ENCODE results near the gene ZBTB39. TPM values are rescaled to one million over a fixed set of nuclear protein-coding genes. Genes with fewer than 3 reads are reported as not detected.

ZBTB39 gene
- total and polyA plus RNA-seq, 10 donors: 1.7 to 15.7 (median 10.8) TPM

DNA sequence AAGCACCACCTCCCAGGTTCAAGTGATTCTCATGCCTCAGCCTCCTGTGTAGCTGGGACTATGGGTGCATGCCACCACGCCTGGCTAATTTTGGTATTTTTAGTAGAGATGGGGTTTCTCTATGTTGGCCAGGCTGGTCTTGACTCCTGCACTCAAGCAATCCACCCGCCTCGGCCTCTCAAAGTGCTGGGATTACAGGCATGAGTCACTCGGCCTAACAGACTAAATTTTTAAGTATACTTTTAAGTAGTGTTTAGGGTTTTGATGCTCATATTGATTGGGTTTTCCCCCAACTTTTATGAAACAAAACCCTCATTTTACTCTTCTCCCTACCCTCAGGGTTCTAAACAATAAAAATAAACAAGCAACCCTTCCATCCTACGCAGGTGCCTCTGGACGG, 38.1 kb upstream of the ZBTB39 start:
- intact Hi-C loops (cut with DNase I; ENCODE audit: low total_unique reads): no loop called here
- no peaks in the 10 kb centered on the region for H3K9me3 ChIP-seq
- no peak for DNase-seq
- H3K27ac ChIP-seq: no peak overlapping the region
- WGBS, 5 donors: 86 to 96% (median 88%) methylated on average over 6 of the region's 6 CpGs
- H3K27me3 ChIP-seq (replicated peaks in 1 of 7): no peaks in the 10 kb centered on the region
- TF ChIP-seq POLR2A (IDR thresholded peaks at IDR 0.05) (no peak), POLR2AphosphoS5 (IDR thresholded peaks at IDR 0.05) (no peak)
- TF ChIP-seq, protein P1, sequence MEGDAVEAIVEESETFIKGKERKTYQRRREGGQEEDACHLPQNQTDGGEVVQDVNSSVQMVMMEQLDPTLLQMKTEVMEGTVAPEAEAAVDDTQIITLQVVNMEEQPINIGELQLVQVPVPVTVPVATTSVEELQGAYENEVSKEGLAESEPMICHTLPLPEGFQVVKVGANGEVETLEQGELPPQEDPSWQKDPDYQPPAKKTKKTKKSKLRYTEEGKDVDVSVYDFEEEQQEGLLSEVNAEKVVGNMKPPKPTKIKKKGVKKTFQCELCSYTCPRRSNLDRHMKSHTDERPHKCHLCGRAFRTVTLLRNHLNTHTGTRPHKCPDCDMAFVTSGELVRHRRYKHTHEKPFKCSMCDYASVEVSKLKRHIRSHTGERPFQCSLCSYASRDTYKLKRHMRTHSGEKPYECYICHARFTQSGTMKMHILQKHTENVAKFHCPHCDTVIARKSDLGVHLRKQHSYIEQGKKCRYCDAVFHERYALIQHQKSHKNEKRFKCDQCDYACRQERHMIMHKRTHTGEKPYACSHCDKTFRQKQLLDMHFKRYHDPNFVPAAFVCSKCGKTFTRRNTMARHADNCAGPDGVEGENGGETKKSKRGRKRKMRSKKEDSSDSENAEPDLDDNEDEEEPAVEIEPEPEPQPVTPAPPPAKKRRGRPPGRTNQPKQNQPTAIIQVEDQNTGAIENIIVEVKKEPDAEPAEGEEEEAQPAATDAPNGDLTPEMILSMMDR (IDR thresholded peaks at IDR 0.05 in 8 of 11, conservative IDR thresholded peaks at IDR 0.05 in 3 of 11): no peak
- H3K36me3 ChIP-seq: no peaks in the 10 kb centered on the region
- peaks cover 0 to 42% (median 27%) of the 10 kb centered on the region in 6 donors for H3K4me1 ChIP-seq
- H3K4me3 ChIP-seq: no peak overlapping the region

- Histone ChIP-seq H3K36me3 (no peaks in the 10 kb centered on the region), H3K9me3 (no peaks in the 10 kb centered on the region), H3K4me3 (no peak overlapping the region), H3K4me1 (peaks cover 0 to 24% (median 16%) of the 10 kb centered on the region in 6 donors), H3K27me3 (replicated peaks in 1 of 7) (no peaks in the 10 kb centered on the region), H3K27ac (no peak overlapping the region)
- 81 to 100% (median 95%) methylated on average over 2 of the region's 2 CpGs for WGBS, 5 donors
- intact Hi-C loops (cut with DNase I; ENCODE audit: low total_unique reads): no loop called here
- DNase-seq: no peak
- TF ChIP-seq, protein P1 (IDR thresholded peaks at IDR 0.05 in 8 of 11, conservative IDR thresholded peaks at IDR 0.05 in 3 of 11): no peak
- no peak for TF ChIP-seq POLR2AphosphoS5 (IDR thresholded peaks at IDR 0.05)
- TF ChIP-seq POLR2A (IDR thresholded peaks at IDR 0.05): no peak
These were observed 36.3 kb upstream of the ZBTB39 start for GRCh38 chr12:57042695-57043094.

- DNase-seq: no peak
- Histone ChIP-seq H3K36me3 (no peaks in the 10 kb centered on the region), H3K4me3 (no peak overlapping the region), H3K9me3 (no peaks in the 10 kb centered on the region), H3K27me3 (replicated peaks in 1 of 7) (no peaks in the 10 kb centered on the region), H3K27ac (no peak overlapping the region), H3K4me1 (peaks cover 0 to 5% (median 0%) of the 10 kb centered on the region in 6 donors)
- intact Hi-C loops (cut with DNase I; ENCODE audit: low total_unique reads): no loop called here
- TF ChIP-seq POLR2AphosphoS5 (IDR thresholded peaks at IDR 0.05) (no peak), POLR2A (IDR thresholded peaks at IDR 0.05) (no peak)
- TF ChIP-seq, protein P1 (IDR thresholded peaks at IDR 0.05 in 8 of 11, conservative IDR thresholded peaks at IDR 0.05 in 3 of 11): no peak
- 34 to 60% (median 48%) methylated on average over 2 of the region's 2 CpGs for WGBS, 5 donors
These were observed 34.4 kb upstream of the ZBTB39 start for GRCh38 chr12:57040750-57041149.

DNA sequence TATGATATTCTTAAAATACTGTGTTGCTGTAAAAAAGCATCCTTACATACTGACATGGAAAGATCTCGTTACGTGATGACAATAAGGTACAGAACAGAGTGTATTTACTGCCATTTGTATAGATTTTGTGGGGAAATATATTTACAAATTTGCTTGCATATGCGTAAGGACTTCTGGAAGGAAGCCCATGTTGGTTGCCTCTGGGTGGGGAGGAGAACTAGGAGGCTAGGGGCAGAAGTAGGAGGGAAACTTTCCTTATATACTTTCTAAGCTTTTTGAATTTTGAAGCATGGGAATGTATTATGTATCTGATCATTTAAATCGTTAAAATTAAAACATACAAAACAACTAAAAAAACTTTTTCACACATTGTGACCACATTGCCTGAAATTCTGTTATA, 33.9 kb upstream of the ZBTB39 start:
- intact Hi-C loops (cut with DNase I; ENCODE audit: low total_unique reads): no loop called here
- H3K4me1 ChIP-seq: peaks cover 0 to 5% (median 0%) of the 10 kb centered on the region in 6 donors
- H3K27me3 ChIP-seq (replicated peaks in 1 of 7): no peaks in the 10 kb centered on the region
- H3K9me3 ChIP-seq: no peaks in the 10 kb centered on the region
- H3K27ac ChIP-seq: no peak overlapping the region
- WGBS, 5 donors: 91 to 96% (median 94%) methylated on average over 4 of the region's 4 CpGs
- DNase-seq: no peak
- H3K36me3 ChIP-seq: no peaks in the 10 kb centered on the region
- TF ChIP-seq POLR2AphosphoS5 (IDR thresholded peaks at IDR 0.05) (no peak), POLR2A (IDR thresholded peaks at IDR 0.05) (no peak)
- TF ChIP-seq, protein P1 (IDR thresholded peaks at IDR 0.05 in 8 of 11, conservative IDR thresholded peaks at IDR 0.05 in 3 of 11): no peak
- no peak overlapping the region for H3K4me3 ChIP-seq

Data from spleen (tissue), 11 donors.